Progenitor cell of endocrine pancreas (in vitro differentiated cells): ENCODE results near the gene DCLK2. TPM values are rescaled to one million over a fixed set of nuclear protein-coding genes. Genes with fewer than 3 reads are reported as not detected.

ENCODE experiments used
- DNase-seq: peaks from one replicate; pipeline ENCODE4 v3.0.0; 2021; ENCODE audit warnings: low spot score; ENCODE audit not compliant: unreplicated experiment
- H3K27ac Mint-ChIP-seq: 2 replicates; pipeline ENCODE4 v1.8.0; 2021; ENCODE audit warnings: mild to moderate bottlenecking, moderate library complexity, mixed read lengths
- H3K27me3 Mint-ChIP-seq: 2 replicates; pipeline ENCODE4 v1.8.0; 2021; ENCODE audit warnings: mixed read lengths
- H3K36me3 Mint-ChIP-seq: 2 replicates; pipeline ENCODE4 v1.8.0; 2022; ENCODE audit warnings: mixed read lengths; ENCODE audit not compliant: insufficient read depth
- H3K4me1 Mint-ChIP-seq: 2 replicates; pipeline ENCODE4 v1.8.0; 2021; ENCODE audit warnings: low read depth, mixed read lengths
- H3K4me3 Mint-ChIP-seq: 2 replicates; pipeline ENCODE4 v1.8.0; 2021; ENCODE audit warnings: low read depth, mild to moderate bottlenecking, moderate library complexity, mixed read lengths
- H3K9me3 Mint-ChIP-seq: 2 replicates; pipeline ENCODE4 v1.8.0; 2021; ENCODE audit warnings: low read depth, mixed read lengths
- CTCF ChIP-seq: fragments of 200-600 bp; sonication (generic); IDR thresholded peaks from one replicate; pipeline ENCODE4 v1.5.0; 2021; ENCODE audit warnings: antibody characterized with exemption, mild to moderate bottlenecking; ENCODE audit not compliant: unreplicated experiment
- total RNA-seq: library from RNA; stranded (reverse); gene quantifications from 2 replicates; pipeline ENCODE4 v1.2.1, GENCODE V29; 2021

The DCLK2 gene
- total RNA-seq, 1 donor from 2014 or later, result 7.2 TPM

- Mint-ChIP-seq H3K36me3 (no peaks in the 10 kb centered on the region), H3K4me3 (no peak overlapping the region), H3K27ac (no peak overlapping the region), H3K9me3 (no peaks in the 10 kb centered on the region), H3K4me1 (peaks cover 7% of the 10 kb centered on the region), H3K27me3 (peaks cover 14% of the 10 kb centered on the region)
- no peak for DNase-seq
- no peak for TF ChIP-seq CTCF
These were observed 57.8 kb downstream of the DCLK2 start for GRCh38 chr4:150136036-150136435.

DNA sequence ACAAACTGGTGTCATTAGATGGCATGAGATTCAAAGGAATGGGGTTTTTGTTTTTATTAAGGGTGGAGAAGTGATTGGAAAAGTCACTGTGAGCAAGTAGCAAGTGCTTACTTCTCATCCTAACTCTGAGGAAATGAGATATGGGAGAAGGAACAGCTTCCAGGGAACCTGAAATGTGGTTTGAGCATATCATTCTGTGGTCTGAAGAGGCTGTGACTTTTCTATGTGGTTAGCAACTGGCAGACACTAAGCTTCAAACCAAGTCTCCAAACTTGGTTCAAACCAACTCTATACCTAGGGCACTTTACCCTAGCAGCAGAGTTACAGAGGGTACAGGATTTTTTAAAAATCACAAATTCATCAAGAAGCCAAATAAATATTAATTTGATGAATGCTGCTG lies 58.2 kb downstream of the DCLK2 start:
- no peak for TF ChIP-seq CTCF
- no peak overlapping the region for H3K4me3 Mint-ChIP-seq
- no peaks in the 10 kb centered on the region for H3K36me3 Mint-ChIP-seq
- H3K9me3 Mint-ChIP-seq, result no peaks in the 10 kb centered on the region
- peaks cover 14% of the 10 kb centered on the region for H3K27me3 Mint-ChIP-seq
- no peak overlapping the region for H3K27ac Mint-ChIP-seq
- DNase-seq, result no peak
- peaks cover 7% of the 10 kb centered on the region for H3K4me1 Mint-ChIP-seq

DNA sequence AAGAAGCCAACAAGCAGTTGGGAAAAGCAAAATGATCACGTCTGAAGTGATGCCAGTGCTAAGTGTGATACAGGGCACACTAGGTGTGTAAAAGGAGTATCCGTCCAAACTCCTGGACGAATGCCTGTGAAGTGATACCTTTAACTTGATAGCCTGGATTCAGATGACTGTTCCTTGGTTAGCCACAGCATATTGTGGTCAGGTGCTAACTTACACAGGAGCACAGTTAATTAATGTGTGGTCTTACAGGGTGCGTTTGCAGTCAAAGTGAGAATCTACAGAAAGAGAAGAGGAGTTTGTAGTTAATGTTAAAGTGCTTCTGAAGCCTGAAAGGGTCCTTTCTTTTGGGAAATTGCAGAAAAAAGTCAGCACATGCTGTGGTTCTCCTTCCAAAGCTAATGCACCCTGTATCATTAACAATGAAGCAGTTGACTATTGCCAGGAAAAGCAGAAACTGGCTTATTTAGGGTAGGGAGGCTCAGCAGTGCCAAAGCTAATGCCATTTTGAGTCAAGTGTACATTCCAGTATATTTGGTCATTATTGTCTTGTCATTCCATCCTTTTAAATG lies 61.1 kb downstream of the DCLK2 start:
- no peak for DNase-seq
- no peak overlapping the region for H3K4me3 Mint-ChIP-seq
- no peak overlapping the region for H3K27ac Mint-ChIP-seq
- H3K27me3 Mint-ChIP-seq, result peaks cover 12% of the 10 kb centered on the region
- H3K9me3 Mint-ChIP-seq, result peaks cover 3% of the 10 kb centered on the region
- H3K36me3 Mint-ChIP-seq, result no peaks in the 10 kb centered on the region
- no peak for TF ChIP-seq CTCF
- H3K4me1 Mint-ChIP-seq, result no peaks in the 10 kb centered on the region

GRCh38 chr4:150140774-150141400 lies 62.6 kb downstream of the DCLK2 start:
- H3K27me3 Mint-ChIP-seq, result peaks cover 5% of the 10 kb centered on the region
- no peak overlapping the region for H3K4me3 Mint-ChIP-seq
- H3K9me3 Mint-ChIP-seq, result peaks cover 3% of the 10 kb centered on the region
- H3K27ac Mint-ChIP-seq, result no peak overlapping the region
- H3K36me3 Mint-ChIP-seq, result no peaks in the 10 kb centered on the region
- no peaks in the 10 kb centered on the region for H3K4me1 Mint-ChIP-seq
- TF ChIP-seq CTCF, result no peak
- DNase-seq, result no peak

- H3K9me3 Mint-ChIP-seq, result peaks cover 3% of the 10 kb centered on the region
- H3K36me3 Mint-ChIP-seq, result no peaks in the 10 kb centered on the region
- DNase-seq, result no peak
- H3K4me3 Mint-ChIP-seq, result no peak overlapping the region
- TF ChIP-seq CTCF, result no peak
- H3K4me1 Mint-ChIP-seq, result no peaks in the 10 kb centered on the region
- H3K27me3 Mint-ChIP-seq, result no peaks in the 10 kb centered on the region
- H3K27ac Mint-ChIP-seq, result no peak overlapping the region
These were observed 63.5 kb downstream of the DCLK2 start for GRCh38 chr4:150141756-150142155.
